OCI-LY3 (cell line): Measurements from ENCODE around the gene MXD4.

Source experiments
- H2AFZ ChIP-seq: fragments of 200-600, 300-600 bp; shearing (Covaris generic); 2 replicates; pipeline ENCODE4 v1.6.0; 2014; ENCODE audit warnings: antibody characterized with exemption, low read depth, low read length
- H3K27ac ChIP-seq: fragments of 200-600, 300-600 bp; sonication (generic); 2 replicates; pipeline ENCODE4 v1.5.1; 2014; ENCODE audit warnings: mild to moderate bottlenecking, low read length, moderate library complexity, mixed read lengths
- H3K27me3 ChIP-seq: fragments of 200-600, 300-600 bp; sonication (generic); 2 replicates; pipeline ENCODE4 v1.6.1; 2014; ENCODE audit warnings: low read depth, low read length, mixed read lengths
- H3K36me3 ChIP-seq: fragments of 200-600, 300-600 bp; sonication (generic); replicated peaks from 2 replicates; pipeline ENCODE3; 2014; ENCODE audit warnings: low read depth, low read length, mixed read lengths
- H3K4me1 ChIP-seq: fragments of 300-600, 200-600 bp; sonication (generic); 2 replicates; pipeline ENCODE4 v1.6.1; 2014; ENCODE audit warnings: low read length, mixed read lengths
- H3K4me2 ChIP-seq: fragments of 200-600, 300-600 bp; sonication (generic); 2 replicates; pipeline ENCODE4 v1.6.1; 2014; ENCODE audit warnings: low read length, mixed read lengths
- H3K4me3 ChIP-seq: fragments of 300-600, 200-600 bp; sonication (generic); 2 replicates; pipeline ENCODE4 v1.5.1; 2014; ENCODE audit warnings: antibody characterized with exemption, mild to moderate bottlenecking, low read length, moderate library complexity
- H3K79me2 ChIP-seq: fragments of 300-600, 200-600 bp; shearing (Covaris generic); 2 replicates; pipeline ENCODE4 v1.6.1; 2014; ENCODE audit warnings: mild to moderate bottlenecking, low read length, mixed read lengths
- H3K9ac ChIP-seq: fragments of 300-600, 200-600 bp; shearing (Covaris generic); 2 replicates; pipeline ENCODE4 v1.6.0; 2014; ENCODE audit warnings: mild to moderate bottlenecking, low read length, moderate library complexity
- H3K9me3 ChIP-seq: fragments of 200-600, 300-600 bp; shearing (Covaris generic); 2 replicates; pipeline ENCODE4 v1.6.1; 2014; ENCODE audit warnings: low read length, mixed read lengths; ENCODE audit not compliant: insufficient read depth
- H4K20me1 ChIP-seq: fragments of 200-600, 300-600 bp; sonication (generic); 2 replicates; pipeline ENCODE4 v1.6.1; 2016; ENCODE audit warnings: low read length, mixed read lengths; ENCODE audit not compliant: insufficient read depth
- CTCF ChIP-seq: fragments of 200-600, 300-600 bp; sonication (generic); IDR thresholded peaks from 2 replicates; pipeline ENCODE4 v1.5.1; 2014; ENCODE audit warnings: antibody characterized with exemption, low read length, low read depth
- EZH2phosphoT487 ChIP-seq: fragments of 200-600 bp; shearing (Covaris generic); IDR thresholded peaks from 2 replicates; pipeline ENCODE4 v1.6.1; 2018; ENCODE audit warnings: antibody characterized with exemption, mixed run types, low read depth

MXD4 gene

GRCh38 chr4:2251795-2252529, 9.9 kb downstream of the MXD4 start:
- Histone ChIP-seq H2AFZ (no peak overlapping the region), H3K9me3 (no peaks in the 10 kb centered on the region), H3K4me3 (no peak overlapping the region), H4K20me1 (no peaks in the 10 kb centered on the region), H3K36me3 (no peaks in the 10 kb centered on the region), H3K4me2 (no peak overlapping the region), H3K9ac (no peak overlapping the region), H3K27me3 (no peaks in the 10 kb centered on the region), H3K4me1 (peaks cover 4% of the 10 kb centered on the region; the same call in 1 of the 2 replicates), H3K27ac (no peak overlapping the region), H3K79me2 (no peaks in the 10 kb centered on the region)
- no peak for TF ChIP-seq CTCF
- no peak for TF ChIP-seq EZH2phosphoT487

GRCh38 chr4:2251073-2251794, 10.7 kb downstream of the MXD4 start:
- Histone ChIP-seq H3K27me3 (no peaks in the 10 kb centered on the region), H3K4me2 (no peak overlapping the region), H3K9me3 (no peaks in the 10 kb centered on the region), H3K36me3 (no peaks in the 10 kb centered on the region), H3K4me1 (no peaks in the 10 kb centered on the region), H3K79me2 (no peaks in the 10 kb centered on the region), H2AFZ (no peak overlapping the region), H3K27ac (no peak overlapping the region), H3K4me3 (no peak overlapping the region), H3K9ac (no peak overlapping the region), H4K20me1 (no peaks in the 10 kb centered on the region)
- TF ChIP-seq EZH2phosphoT487 (no peak), CTCF (no peak)

- Histone ChIP-seq H2AFZ (no peak overlapping the region), H3K27me3 (no peaks in the 10 kb centered on the region), H3K79me2 (no peaks in the 10 kb centered on the region), H3K36me3 (no peaks in the 10 kb centered on the region), H4K20me1 (no peaks in the 10 kb centered on the region), H3K9me3 (no peaks in the 10 kb centered on the region), H3K4me1 (no peaks in the 10 kb centered on the region), H3K4me2 (no peak overlapping the region), H3K9ac (no peak overlapping the region), H3K4me3 (no peak overlapping the region), H3K27ac (no peak overlapping the region)
- TF ChIP-seq EZH2phosphoT487 (no peak), CTCF (no peak)
These were observed 11.4 kb downstream of the MXD4 start for GRCh38 chr4:2250357-2251072.
